ENCODE measurements around the gene FAM20A.

The FAM20A gene

GRCh38 chr17:68566442-68566738 is 34.8 kb downstream of the FAM20A start:
- Histone ChIP-seq H3K4me2 (ENCODE audit: low read length) (no peak overlapping the region), H2AFZ (ENCODE audit: low read depth, low read length) (no peak overlapping the region), H3K9ac (ENCODE audit: low read length) (no peak overlapping the region), H3K27ac (ENCODE audit: low read length) (no peak overlapping the region), H4K20me1 (ENCODE audit: insufficient read depth, low read length) (no peaks in the 10 kb centered on the region), H3K9me3 (ENCODE audit: insufficient read depth, low read length) (no peaks in the 10 kb centered on the region), H3K27me3 (ENCODE audit: low read depth, low read length) (peaks cover 8% of the 10 kb centered on the region; the same call in 1 of the 2 replicates), H3K4me3 (ENCODE audit: low read length) (no peak overlapping the region), H3K4me1 (ENCODE audit: low read length) (no peaks in the 10 kb centered on the region), H3K36me3 (replicated peaks; ENCODE audit: low read depth, low read length) (no peaks in the 10 kb centered on the region), H3K79me2 (ENCODE audit: low read length) (no peaks in the 10 kb centered on the region)
- TF ChIP-seq EZH2phosphoT487 (IDR thresholded peaks at IDR 0.05; ENCODE audit: low read depth) (no peak), CTCF (IDR thresholded peaks at IDR 0.05; ENCODE audit: low read depth, low read length) (no peak)

GRCh38 chr17:68565661-68566441 is 35.3 kb downstream of the FAM20A start:
- 0 out of 2 replicates have a peak, but pooled peaks cover 2% of the 10 kb centered on the region for H3K27me3 ChIP-seq (ENCODE audit: low read depth, low read length)
- H3K79me2 ChIP-seq (ENCODE audit: low read length), result no peaks in the 10 kb centered on the region
- H3K9me3 ChIP-seq (ENCODE audit: insufficient read depth, low read length), result no peaks in the 10 kb centered on the region
- no peak overlapping the region for H2AFZ ChIP-seq (ENCODE audit: low read depth, low read length)
- H4K20me1 ChIP-seq (ENCODE audit: insufficient read depth, low read length), result no peaks in the 10 kb centered on the region
- no peak overlapping the region for H3K4me2 ChIP-seq (ENCODE audit: low read length)
- H3K36me3 ChIP-seq (replicated peaks; ENCODE audit: low read depth, low read length), result no peaks in the 10 kb centered on the region
- no peaks in the 10 kb centered on the region for H3K4me1 ChIP-seq (ENCODE audit: low read length)
- no peak overlapping the region for H3K9ac ChIP-seq (ENCODE audit: low read length)
- H3K4me3 ChIP-seq (ENCODE audit: low read length), result no peak overlapping the region
- no peak for TF ChIP-seq CTCF (IDR thresholded peaks at IDR 0.05; ENCODE audit: low read depth, low read length)
- no peak for TF ChIP-seq EZH2phosphoT487 (IDR thresholded peaks at IDR 0.05; ENCODE audit: low read depth)
- no peak overlapping the region for H3K27ac ChIP-seq (ENCODE audit: low read length)

GRCh38 chr17:68564415-68565111 is 36.6 kb downstream of the FAM20A start:
- H3K9me3 ChIP-seq (ENCODE audit: insufficient read depth, low read length), result no peaks in the 10 kb centered on the region
- H3K4me3 ChIP-seq (ENCODE audit: low read length), result no peak overlapping the region
- no peak overlapping the region for H3K27ac ChIP-seq (ENCODE audit: low read length)
- H2AFZ ChIP-seq (ENCODE audit: low read depth, low read length), result no peak overlapping the region
- H3K4me1 ChIP-seq (ENCODE audit: low read length), result no peaks in the 10 kb centered on the region
- TF ChIP-seq CTCF (IDR thresholded peaks at IDR 0.05; ENCODE audit: low read depth, low read length) (no peak), EZH2phosphoT487 (IDR thresholded peaks at IDR 0.05; ENCODE audit: low read depth) (no peak)
- no peaks in the 10 kb centered on the region for H3K79me2 ChIP-seq (ENCODE audit: low read length)
- no peak overlapping the region for H3K9ac ChIP-seq (ENCODE audit: low read length)
- no peaks in the 10 kb centered on the region for H4K20me1 ChIP-seq (ENCODE audit: insufficient read depth, low read length)
- 0 out of 2 replicates have a peak, but pooled peaks cover 2% of the 10 kb centered on the region for H3K27me3 ChIP-seq (ENCODE audit: low read depth, low read length)
- no peaks in the 10 kb centered on the region for H3K36me3 ChIP-seq (replicated peaks; ENCODE audit: low read depth, low read length)
- H3K4me2 ChIP-seq (ENCODE audit: low read length), result no peak overlapping the region

- Histone ChIP-seq H3K27me3 (ENCODE audit: low read depth, low read length) (0 out of 2 replicates have a peak, but pooled peaks cover 2% of the 10 kb centered on the region), H3K27ac (ENCODE audit: low read length) (no peak overlapping the region), H3K4me3 (ENCODE audit: low read length) (no peak overlapping the region), H3K4me2 (ENCODE audit: low read length) (no peak overlapping the region), H3K79me2 (ENCODE audit: low read length) (no peaks in the 10 kb centered on the region), H4K20me1 (ENCODE audit: insufficient read depth, low read length) (no peaks in the 10 kb centered on the region), H3K9me3 (ENCODE audit: insufficient read depth, low read length) (no peaks in the 10 kb centered on the region), H3K4me1 (ENCODE audit: low read length) (no peaks in the 10 kb centered on the region), H2AFZ (ENCODE audit: low read depth, low read length) (no peak overlapping the region), H3K36me3 (replicated peaks; ENCODE audit: low read depth, low read length) (no peaks in the 10 kb centered on the region), H3K9ac (ENCODE audit: low read length) (no peak overlapping the region)
- TF ChIP-seq CTCF (IDR thresholded peaks at IDR 0.05; ENCODE audit: low read depth, low read length) (no peak), EZH2phosphoT487 (IDR thresholded peaks at IDR 0.05; ENCODE audit: low read depth) (no peak)
These were observed 38.4 kb downstream of the FAM20A start for GRCh38 chr17:68562736-68563135.

Measured in OCI-LY3 (cell line).